Bladder microvascular endothelial cell (primary cell): ENCODE data around the gene FAM78B. TPM values are rescaled to one million over a fixed set of nuclear protein-coding genes. Genes with fewer than 3 reads are reported as not detected.

Experiments used
- total RNA-seq: library from RNA; depleted of rRNA; stranded (reverse); fragments of >200 nt; gene quantifications from 2 replicates; pipeline ENCODE4 v1.2.3, GENCODE V29; 2014

Gene FAM78B, protein sequence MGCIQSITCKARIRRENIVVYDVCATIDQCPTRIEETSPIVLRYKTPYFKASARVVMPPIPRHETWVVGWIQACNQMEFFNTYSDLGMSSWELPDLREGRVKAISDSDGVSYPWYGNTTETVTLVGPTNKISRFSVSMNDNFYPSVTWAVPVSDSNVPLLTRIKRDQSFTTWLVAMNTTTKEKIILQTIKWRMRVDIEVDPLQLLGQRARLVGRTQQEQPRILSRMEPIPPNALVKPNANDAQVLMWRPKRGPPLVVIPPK
- total RNA-seq, result 0.16 and 0.44 TPM in 2 replicates

GRCh38 chr1:166166698-166167571 is at the start of gene FAM78B:
Gene FAM78B, minus strand, starts transcription at chr1:166167001. Its CDS starts 753 bp downstream, at chr1:166166248.

